PFSK-1 (cell line): ENCODE results near the gene ADGB.

Experiments
- FOXP2 ChIP-seq: optimal IDR thresholded peaks from 2 replicates; pipeline ENCODE3; 2011; ENCODE audit warnings: borderline replicate concordance, control low read depth, inconsistent platforms; ENCODE audit not compliant: insufficient read depth; ENCODE audit errors: extremely low read length, extremely low read depth
- POLR2AphosphoS5 ChIP-seq: IDR thresholded peaks from 2 replicates; pipeline ENCODE4 v1.6.1; 2012; ENCODE audit warnings: low read depth, mild to moderate bottlenecking, control low read depth, low read length, moderate library complexity
- SIN3A ChIP-seq: IDR thresholded peaks from 2 replicates; pipeline ENCODE4 v1.6.1; 2012; ENCODE audit warnings: mild to moderate bottlenecking, low read length, moderate library complexity, borderline replicate concordance; ENCODE audit not compliant: insufficient read depth
- TAF1 ChIP-seq: IDR thresholded peaks from 2 replicates; pipeline ENCODE4 v1.6.1; 2012; ENCODE audit warnings: low read length, control low read depth, borderline replicate concordance; ENCODE audit not compliant: insufficient read depth
- TF ChIP-seq, protein P1 (sequence below), 2 experiments: IDR thresholded peaks; 2 replicates each; pipeline versions ENCODE4 v1.6.1 to v1.8.0; 2011 to 2012; ENCODE audit warnings: low read depth in 2 of 2, low read length in 2 of 2, control low read depth in 1 of 2, inconsistent platforms in 1 of 2, mild to moderate bottlenecking in 1 of 2, moderate library complexity in 1 of 2; ENCODE audit not compliant: insufficient read depth in 1 of 2

The ADGB gene

DNA sequence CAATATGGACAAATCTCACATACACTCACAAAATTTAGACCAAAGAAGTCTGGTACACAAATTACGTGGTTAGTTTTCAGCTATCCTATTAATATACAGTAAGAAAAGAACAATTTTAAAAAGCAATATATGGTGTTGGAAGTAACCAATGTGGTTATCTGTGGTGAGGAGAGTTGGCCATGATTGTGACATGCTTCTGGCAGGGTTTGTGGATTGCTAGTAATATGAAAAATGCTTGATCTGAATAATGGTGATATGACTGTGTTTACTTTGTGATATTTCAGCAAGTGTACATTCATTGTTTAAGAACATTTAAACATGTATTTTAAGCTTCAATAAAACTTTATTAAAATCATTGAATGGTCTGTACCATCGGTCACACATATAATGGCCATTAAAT is 99.1 kb downstream of the ADGB start:
- TF ChIP-seq FOXP2 (no peak), SIN3A (no peak), TAF1 (no peak), POLR2AphosphoS5 (no peak)
- TF ChIP-seq, protein P1, sequence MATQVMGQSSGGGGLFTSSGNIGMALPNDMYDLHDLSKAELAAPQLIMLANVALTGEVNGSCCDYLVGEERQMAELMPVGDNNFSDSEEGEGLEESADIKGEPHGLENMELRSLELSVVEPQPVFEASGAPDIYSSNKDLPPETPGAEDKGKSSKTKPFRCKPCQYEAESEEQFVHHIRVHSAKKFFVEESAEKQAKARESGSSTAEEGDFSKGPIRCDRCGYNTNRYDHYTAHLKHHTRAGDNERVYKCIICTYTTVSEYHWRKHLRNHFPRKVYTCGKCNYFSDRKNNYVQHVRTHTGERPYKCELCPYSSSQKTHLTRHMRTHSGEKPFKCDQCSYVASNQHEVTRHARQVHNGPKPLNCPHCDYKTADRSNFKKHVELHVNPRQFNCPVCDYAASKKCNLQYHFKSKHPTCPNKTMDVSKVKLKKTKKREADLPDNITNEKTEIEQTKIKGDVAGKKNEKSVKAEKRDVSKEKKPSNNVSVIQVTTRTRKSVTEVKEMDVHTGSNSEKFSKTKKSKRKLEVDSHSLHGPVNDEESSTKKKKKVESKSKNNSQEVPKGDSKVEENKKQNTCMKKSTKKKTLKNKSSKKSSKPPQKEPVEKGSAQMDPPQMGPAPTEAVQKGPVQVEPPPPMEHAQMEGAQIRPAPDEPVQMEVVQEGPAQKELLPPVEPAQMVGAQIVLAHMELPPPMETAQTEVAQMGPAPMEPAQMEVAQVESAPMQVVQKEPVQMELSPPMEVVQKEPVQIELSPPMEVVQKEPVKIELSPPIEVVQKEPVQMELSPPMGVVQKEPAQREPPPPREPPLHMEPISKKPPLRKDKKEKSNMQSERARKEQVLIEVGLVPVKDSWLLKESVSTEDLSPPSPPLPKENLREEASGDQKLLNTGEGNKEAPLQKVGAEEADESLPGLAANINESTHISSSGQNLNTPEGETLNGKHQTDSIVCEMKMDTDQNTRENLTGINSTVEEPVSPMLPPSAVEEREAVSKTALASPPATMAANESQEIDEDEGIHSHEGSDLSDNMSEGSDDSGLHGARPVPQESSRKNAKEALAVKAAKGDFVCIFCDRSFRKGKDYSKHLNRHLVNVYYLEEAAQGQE (IDR thresholded peaks at IDR 0.05; ENCODE audit: insufficient read depth in 1 of 2, low read depth in 2 of 2, low read length in 2 of 2) = no peak

DNA sequence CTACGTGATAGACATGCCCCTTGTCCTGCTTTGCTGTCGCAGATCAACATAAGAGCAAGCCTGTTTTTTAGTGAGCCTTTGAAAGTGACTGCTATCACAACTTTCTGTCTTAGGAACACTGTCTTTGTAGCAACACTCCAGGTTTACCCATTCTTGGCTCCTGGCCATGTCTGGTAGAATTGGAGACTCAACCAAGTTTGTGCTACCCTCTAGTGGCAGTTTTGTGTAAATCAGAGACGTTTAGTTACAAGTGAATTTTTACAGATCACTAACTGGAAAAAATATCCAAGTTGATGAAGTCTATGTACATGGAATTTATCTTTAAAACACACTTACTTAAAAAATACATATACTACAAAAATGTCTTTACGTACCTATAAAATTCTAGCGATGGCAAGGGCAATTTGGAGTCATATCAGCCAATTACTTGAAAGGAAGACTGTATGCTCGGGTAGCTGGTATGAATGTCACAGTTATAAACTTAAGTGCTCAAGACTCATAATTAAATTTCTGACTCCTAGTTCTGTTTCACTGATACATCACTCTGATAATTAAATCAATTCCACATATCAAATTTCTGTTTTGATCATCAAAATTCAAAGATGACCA is 101.4 kb downstream of the ADGB start:
- TF ChIP-seq, protein P1 (IDR thresholded peaks at IDR 0.05; ENCODE audit: insufficient read depth in 1 of 2, low read depth in 2 of 2, low read length in 2 of 2) = no peak
- no peak for TF ChIP-seq FOXP2
- no peak for TF ChIP-seq POLR2AphosphoS5
- no peak for TF ChIP-seq SIN3A
- TF ChIP-seq TAF1 = no peak

DNA sequence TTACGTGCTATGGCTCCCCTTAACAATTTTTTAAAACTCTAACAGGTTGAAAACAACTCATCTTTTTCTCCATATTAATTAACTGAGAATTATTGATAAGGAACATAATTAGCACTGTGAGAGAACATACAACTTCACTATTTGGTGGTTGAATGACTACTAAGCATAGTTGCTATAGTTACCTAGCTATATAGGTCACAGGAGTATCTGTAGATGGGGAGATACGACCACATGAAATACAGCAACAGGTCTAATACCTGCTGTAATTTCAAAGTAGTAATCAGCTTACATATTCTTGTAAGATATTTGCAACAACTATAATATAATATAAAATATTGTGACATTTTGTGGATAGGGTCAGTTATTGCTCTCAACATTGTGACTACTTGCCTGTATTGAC is 102.9 kb downstream of the ADGB start:
- TF ChIP-seq FOXP2 (no peak), POLR2AphosphoS5 (no peak), TAF1 (no peak), SIN3A (no peak)
- TF ChIP-seq, protein P1 (IDR thresholded peaks at IDR 0.05; ENCODE audit: insufficient read depth in 1 of 2, low read depth in 2 of 2, low read length in 2 of 2) = no peak

DNA sequence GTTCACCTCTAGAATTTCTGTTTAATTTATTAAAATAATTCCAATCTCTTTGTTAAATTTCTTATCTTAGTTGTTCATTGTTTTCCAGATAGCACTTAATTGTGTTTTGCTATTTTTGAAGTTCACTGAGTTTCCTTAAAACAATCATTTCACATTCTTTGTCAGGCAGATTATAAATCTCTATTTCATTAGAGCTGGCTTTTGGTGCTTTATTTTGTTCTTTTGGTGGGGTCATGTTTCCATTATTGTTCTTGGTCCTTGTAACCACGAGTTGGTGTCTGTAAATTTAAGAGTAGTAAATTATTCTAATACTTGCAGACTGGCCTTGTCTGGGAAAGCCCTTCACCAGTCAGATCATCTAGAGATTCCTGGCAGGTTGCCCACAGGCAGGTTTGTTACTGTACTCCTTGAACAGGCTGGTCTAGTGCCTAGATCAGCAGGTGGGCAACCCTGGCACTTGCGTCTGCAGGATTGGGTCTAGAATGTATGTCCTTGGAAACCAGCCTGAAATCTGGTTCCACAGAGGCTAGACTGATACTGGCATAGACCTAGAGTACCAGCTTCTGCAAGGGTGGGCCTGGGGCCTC is 110.4 kb downstream of the ADGB start:
- TF ChIP-seq TAF1 (no peak), SIN3A (no peak), FOXP2 (no peak), POLR2AphosphoS5 (no peak)
- TF ChIP-seq, protein P1 (IDR thresholded peaks at IDR 0.05; ENCODE audit: insufficient read depth in 1 of 2, low read depth in 2 of 2, low read length in 2 of 2) = no peak

DNA sequence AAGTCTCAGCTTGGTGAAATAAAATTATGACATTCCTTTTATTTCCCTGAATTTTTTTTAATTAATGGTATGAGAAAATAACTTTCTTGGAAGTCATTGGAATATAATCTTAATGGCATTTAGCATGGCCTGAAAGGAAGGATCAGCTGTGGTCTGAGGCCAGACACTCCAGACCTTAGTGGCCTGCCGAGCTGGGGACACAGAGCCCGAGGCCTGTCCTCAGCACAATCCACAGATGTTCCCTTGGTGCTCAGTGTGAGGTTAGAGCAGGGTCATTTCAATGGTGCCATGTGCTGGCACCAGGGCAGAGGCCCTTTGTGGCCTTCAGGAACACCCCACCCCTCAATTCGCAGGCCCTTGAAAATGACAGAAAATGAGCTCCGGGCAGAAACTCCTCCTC is 120.6 kb downstream of the ADGB start:
- no peak for TF ChIP-seq TAF1
- no peak for TF ChIP-seq SIN3A
- TF ChIP-seq FOXP2 = no peak
- no peak for TF ChIP-seq POLR2AphosphoS5
- TF ChIP-seq, protein P1 (IDR thresholded peaks at IDR 0.05; ENCODE audit: insufficient read depth in 1 of 2, low read depth in 2 of 2, low read length in 2 of 2) = no peak
